HG03565 (cell line): ENCODE measurements around the gene LIN37.

Experiments
- ATAC-seq: cut with Tn5 transposase; IDR thresholded peaks from one replicate; pipeline ENCODE4 v1.9.1; 2021; ENCODE audit warnings: mild to moderate bottlenecking, moderate library complexity; ENCODE audit not compliant: unreplicated experiment

Gene LIN37

DNA sequence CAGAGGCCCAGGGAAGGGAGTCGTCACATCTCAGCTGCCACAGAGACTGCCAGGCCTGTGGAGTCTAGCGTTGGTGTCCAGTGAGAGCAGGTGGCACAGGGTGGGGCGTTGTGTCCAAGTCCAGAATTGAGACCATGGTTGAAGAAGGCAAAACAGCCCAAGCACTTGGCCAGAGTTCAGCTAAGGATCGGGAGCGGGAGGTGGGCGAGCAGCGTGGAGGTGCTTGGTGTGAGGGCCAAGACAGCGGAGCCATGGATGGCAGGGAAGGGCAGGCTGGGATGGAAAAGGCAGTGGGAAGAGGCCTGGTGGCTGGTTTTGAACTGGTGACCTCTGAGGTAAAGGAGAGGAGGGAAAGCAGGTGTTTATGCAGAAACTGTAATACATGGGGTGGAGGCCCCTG lies 14.1 kb upstream of the LIN37 start:
- ATAC-seq = no peak

DNA sequence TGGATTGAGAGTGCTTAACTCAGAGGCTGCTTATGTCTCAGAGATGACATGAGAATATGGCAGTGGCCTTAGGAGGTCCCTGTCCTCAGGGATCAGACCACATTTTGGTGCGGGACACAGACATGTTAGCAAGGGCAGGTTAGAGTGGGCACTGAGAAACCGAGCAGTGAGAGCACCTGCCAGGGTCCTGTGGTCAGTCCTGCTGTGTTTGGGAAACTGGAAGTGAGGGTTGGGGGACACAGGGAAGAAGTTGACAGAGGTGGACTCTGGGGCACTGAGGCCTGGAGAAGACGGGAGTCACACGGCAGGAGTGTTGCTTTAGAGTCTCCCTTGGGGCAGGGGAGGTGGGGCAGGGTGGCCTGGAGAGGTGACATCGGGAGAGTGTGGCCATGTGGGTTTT lies 13.5 kb upstream of the LIN37 start:
- ATAC-seq = no peak

DNA sequence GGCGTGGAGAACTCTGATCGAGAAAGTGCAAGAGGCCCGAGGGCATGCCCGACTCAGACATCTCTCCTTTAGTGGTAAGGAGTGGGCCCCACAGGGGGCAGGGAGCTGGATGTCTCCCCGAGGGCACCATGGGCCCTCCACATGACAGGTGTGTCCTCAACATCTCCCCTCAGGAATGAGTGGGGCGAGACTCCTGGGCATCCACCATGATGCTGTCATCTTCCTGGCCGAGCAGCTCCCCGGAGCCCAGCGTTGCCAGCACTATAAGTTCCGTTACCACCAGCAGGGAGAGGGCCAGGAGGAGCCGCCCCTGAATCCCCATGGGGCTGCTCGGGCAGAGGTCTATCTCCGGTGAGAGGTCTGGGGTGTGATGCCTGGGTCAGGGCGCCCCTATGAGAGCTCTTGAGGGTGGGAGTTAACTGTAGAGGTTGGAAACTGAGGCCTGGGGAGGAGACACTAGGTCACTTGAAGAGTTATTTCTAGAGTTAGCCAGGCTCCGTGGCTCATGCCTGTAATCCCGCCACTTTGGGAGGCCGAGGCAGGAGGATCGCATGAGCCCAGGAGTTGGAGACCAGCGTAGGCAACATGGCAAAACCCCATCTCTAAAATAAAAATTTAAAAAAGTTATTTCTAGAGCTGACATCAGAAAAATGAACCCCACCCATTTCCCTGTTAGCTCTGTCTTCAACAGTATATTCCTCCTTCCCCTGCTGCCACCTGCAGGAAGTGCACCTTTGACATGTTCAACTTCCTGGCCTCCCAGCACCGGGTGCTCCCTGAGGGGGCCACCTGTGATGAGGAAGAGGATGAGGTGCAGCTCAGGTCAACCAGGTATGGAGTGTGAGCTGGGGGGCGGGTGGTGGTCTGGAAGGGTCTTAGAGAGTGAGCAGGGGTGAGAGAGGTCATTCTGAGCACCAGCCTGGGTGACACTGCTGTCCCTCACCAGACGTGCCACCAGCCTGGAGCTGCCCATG lies 11.2 kb upstream of the LIN37 start:
- ATAC-seq = no peak

DNA sequence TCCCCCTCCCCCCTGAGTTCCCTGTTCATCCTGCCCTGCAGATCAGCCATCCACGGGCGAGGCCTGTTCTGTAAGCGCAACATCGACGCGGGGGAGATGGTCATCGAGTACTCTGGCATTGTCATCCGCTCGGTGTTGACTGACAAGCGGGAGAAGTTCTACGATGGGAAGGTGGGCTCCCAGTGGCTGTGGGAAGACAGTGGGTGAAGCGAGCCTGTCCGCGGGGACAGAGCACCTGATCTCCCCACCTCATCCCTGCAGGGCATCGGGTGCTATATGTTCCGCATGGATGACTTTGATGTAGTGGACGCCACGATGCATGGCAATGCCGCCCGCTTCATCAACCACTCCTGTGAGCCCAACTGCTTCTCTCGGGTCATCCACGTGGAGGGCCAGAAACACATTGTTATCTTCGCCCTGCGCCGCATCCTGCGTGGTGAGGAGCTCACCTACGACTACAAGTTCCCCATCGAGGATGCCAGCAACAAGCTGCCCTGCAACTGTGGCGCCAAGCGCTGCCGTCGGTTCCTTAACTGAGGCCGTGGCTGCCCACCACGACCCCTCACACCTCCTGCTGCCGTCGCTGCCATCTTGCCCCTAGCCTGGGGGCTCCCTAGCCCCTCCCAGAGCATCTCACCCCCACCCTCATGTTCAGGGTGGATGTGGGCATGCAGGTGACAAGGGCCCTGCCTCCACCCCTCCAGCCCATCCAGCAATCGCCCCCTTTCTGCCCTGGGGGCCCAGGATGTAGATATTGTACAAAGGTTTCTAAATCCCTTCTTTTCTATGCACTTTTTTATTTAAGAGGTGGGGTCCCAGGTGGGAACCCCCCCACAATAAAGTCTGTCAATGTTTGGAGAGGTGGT lies 10.1 kb upstream of the LIN37 start:
- ATAC-seq = no peak

DNA sequence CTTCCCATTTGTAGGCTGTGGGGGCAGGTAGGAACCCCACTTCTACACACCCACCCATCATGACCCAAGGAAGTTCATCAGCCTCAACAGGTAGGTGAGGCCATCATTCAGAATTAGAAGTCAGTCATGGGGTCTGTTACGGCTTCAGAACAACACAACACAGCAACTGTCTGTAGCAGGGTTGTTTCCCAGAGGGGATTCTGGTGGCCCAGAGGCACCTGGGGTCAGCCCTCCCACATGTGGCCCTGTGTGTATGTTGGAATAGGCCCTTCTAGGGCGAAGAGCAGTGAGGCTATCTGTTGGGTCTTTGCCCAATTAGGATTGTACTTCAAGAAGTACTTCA lies 9.5 kb upstream of the LIN37 start:
- ATAC-seq = no peak

DNA sequence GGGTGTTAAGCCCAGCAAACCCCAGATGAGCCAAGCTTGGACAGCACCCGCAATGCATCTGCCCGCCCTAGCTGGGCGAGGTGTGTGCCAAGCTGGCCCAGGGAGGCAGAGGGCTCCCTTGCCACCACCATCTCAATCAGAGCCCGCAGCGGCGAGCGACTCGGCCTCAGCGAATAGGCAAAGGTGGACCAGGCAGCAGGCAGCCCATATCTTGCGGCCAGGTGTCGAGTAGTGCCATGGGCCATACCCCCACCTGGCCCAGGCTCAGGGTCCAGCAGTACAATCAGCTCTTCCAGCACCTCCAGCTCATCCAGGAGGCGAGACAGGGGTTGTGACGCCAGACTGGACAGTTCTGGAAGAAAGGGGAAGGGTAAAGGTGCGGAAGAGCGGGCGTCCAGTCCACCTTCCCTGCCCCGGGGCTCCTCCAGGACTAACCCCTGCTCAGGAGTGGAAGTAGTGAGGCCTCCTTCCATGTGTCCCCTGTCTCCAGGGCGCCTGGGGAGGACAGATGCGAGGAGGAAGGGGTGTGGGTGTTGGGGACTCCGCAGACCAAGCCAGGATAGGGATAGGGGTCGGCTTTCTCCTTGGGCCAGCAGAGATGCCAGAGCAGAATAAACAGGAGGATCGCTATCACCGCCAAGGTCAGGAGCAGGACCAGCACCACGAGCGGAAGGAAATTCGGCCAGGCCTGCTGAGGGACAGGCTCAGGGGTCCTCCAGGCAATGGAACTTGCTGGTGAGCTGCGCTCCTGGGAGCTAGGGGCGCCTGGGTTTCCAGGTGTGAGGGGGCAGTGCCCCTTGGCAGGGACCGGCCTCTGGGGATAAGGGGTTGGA lies 8.9 kb upstream of the LIN37 start:
- no peak for ATAC-seq

DNA sequence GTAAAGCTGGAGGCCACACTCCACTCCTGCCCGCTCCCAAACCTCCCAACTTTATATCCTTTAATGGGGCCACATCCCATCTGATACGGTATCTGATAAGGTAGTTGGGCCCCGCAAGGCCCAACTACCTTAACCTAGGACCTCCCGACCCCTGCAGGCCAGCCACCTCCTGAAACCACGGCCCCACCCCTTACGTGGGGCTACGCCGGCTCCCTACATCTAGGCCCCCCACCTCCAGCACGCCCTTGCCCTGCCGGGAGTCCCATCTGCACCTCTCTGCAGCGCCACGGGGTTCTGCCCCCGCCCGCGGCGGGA lies 8.3 kb upstream of the LIN37 start:
- no peak for ATAC-seq

DNA sequence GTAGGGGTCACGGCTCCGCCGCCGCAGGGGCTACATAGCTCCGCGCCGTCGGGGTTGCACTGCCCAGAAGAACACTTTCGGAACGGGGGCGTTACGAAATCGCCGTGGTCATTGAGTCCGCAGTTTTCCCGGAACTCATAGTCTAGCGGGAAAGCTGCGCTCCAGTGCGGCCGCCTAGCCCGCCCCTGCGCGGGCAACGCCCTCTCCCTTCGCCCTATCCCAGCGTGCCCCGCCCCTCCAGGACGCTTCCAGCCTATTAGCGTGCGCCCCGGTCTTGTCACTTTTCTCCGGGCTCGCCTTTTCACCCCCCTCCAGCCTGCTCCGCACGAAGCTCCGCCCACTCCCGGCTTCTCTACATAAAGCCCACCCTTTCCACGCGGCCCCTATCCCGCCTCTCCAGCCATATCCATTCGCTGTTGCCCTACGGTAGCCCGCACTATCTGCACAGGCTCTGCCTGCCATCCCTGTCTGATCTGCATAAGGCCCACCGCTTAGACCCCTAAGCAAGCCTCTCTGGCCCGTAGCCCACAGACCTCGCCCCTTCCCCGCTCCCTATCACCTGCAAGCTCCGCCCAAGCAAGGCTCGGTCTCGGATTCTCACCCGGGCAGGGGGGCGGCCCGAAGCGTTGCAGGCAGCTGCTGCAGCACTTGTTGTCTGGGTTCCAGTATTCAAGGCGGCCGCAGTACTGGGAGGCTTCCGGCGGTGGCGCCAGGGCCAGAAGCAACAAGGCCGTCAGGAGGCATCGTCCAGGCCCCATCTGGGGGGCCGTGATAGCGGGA lies 7.8 kb upstream of the LIN37 start:
- ATAC-seq = peak; percentile 33

DNA sequence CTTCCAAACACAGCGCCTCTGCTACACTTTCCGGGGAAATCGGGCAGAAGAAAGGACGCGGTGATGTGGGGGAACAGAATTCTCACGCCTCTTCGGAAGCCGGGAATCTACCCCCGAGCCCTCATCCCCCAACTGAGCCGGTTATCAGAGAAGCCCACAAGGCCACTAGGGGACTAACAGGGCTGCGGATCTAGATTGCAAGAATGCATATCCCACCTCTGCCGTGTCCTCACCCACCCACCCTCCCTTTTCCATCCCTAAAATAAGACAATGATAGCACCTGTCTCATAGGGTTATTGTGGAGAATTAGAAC lies 7.2 kb upstream of the LIN37 start:
- ATAC-seq = no peak

DNA sequence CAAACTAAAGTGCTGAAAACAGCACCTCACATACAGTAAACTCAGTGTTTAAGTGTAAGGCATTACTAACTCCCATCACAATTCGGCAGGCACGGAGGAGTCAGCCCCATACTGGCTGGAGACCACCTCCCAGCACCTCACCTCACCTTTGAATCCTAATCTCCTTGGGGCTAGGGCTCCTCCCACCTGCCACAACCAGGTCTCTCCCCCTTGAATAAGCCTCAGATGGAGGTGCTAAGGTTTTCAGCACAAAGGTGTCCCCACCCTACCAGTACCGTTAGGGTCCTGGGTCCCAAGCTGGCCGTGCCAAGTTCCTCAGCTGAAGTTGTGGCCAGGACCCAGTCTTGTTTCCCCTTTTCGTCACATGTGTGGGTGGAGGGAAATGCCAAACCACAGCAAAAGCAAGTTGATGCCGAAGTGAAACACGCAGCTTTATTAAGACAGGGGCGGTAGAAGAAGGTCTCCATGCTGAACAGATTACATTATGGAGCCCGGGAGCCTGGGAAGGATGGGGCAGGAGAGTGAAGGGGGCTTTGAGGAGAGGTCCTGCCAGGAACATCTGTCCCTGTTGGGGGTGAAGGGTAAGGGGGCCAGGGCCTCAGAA lies 6.2 kb upstream of the LIN37 start, which contains the start of gene IGFLR1:
IGFLR1 (minus strand) TSS at position 332 of the 604 bp plus-strand sequence. CDS start 1,272 bp downstream, outside the sequence.
- ATAC-seq = no peak

DNA sequence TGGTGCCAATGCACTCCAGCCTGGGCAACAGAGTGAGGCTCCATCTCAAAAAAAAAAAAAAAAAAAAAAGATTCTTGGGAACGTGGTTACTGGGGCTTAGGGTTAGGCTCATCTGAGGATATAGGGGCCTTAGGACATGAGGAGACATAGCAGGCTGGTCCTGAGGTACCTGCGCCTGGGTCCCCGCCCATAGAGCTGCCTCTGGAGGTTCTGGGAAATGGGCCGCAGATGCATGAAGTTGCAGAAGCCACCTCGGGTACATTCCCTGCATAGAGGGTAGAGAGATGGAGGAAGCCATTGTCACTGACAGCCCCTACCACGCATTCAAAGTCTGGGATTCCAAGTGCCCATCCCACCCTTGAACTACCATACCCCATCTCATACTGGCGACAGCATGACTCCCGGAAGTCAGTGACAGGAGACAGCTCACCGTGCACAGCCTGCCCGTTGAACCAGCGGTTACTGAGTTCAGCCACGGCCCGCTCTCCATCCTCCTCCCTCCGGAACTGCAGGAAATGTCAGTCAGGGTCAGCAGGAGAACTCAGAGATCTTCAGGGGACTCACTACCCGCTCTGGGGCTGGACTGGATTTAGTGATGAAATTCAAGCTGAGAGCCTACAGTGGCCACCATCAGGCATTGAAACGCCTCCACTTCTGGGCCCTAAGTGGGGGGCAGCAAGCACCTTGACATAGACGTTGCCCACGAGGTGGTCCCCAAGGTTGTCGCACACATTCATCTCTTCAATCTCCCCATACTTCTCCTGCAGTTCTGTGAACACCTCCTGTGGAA lies 4.5 kb upstream of the LIN37 start:
- no peak for ATAC-seq

DNA sequence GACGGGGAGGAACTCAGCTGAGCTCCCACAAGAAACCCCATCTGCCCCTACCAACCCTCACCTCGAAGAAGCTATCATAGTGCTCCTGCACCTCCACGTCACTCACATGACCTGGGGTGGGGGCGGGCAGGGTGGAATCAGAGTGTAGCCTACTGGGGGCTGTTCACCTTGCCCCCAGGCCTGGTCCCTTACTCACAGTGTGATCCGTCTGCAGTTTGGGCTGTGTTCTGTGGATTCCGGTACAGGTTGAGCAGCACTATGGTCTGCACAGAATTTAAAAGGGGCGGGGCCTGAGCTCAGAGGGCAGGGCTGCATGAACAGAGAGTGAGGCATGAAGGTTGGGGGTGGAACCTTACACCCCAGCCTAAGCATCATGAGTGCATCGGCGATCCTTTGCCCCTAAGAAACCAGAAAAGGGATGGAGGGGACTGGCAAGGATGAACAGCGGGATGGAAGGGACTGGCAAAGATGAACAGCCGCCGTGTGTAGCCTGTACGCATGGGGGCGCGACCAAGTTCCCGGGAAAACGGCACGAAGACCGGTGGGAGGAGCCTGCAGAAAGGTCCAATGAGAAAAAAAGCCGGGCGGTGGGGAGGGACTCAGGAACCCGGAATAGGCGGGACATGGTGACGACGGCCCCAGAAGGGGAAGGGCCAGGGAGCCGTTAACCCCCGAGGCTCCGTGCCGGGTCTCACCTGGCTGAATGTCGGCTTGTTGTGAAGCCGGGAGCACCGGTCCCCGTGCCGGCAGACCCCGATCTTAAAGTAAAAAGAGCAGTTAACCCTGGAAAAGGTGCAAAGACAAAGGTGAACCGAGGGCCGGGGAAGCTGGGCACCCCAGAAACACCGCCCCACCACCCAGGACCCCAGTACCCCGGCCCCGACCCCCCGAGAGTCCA lies 3.7 kb upstream of the LIN37 start:
- no peak for ATAC-seq

DNA sequence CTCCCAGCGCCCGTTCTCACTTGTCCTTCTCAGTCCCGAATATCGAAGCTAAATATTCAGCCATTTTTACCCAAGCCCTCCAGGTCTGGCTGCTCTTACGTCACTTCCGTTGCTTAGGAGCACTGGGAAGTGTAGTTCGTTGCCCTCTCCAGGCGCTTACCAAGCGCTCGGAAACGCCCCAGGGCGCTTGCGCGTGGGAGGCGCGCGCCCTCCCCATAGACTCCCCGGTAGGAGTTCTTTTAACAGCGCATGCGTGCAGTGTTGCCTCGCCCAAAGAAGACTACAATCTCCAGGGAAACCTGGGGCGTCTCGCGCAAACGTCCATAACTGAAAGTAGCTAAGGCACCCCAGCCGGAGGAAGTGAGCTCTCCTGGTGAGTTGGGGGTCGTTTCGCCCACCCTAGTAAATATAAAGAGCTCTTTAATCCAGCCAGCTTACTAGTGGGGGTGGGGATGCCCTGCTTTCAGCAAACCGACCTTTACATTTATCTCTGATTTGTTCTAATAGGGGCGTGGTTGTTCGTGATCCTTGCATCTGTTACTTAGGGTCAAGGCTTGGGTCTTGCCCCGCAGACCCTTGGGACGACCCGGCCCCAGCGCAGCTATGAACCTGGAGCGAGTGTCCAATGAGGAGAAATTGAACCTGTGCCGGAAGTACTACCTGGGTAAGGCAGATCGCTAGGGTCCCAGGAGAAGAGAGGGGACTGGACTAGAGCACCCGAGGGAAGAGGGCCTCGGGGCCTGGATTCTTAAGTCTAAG lies 2.9 kb upstream of the LIN37 start, which contains the start of the genes PSENEN and U2AF1L4:
PSENEN (plus strand) TSS at position 324 of the 759 bp plus-strand sequence; CDS start at position 604, 280 bp downstream.
U2AF1L4 (minus strand) TSS at position 91 of the 759 bp plus-strand sequence; CDS start at position 64, 27 bp downstream.
- peak; percentile 38 for ATAC-seq

DNA sequence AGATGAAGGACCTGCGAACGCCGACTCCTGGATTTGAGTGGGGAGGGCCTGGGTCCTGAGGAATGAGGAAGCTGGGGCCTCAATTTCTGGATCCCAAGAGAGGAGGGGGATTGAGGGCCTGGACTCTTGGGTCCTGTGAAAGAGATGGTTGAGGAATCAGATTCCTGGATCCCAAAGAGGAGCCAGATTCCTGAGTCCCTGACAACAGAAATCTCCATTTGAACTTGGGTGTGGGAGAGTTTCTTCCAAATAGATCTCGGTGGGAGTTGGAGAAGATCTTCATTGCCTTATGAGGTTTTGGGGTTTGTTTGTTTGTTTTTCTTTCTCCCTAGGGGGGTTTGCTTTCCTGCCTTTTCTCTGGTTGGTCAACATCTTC lies 2.3 kb upstream of the LIN37 start:
- ATAC-seq = no peak

DNA sequence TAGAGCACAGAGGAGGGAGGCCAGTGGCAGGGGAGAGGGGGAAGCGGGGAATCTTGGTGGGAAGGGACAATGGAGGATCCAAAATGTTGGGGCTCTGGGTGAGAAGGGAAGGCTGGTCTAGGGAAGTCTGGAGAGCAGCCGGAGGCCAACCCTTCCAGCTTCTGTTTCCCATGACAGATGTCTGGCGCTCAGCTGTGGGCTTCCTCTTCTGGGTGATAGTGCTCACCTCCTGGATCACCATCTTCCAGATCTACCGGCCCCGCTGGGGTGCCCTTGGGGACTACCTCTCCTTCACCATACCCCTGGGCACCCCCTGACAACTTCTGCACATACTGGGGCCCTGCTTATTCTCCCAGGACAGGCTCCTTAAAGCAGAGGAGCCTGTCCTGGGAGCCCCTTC lies 1.8 kb upstream of the LIN37 start:
- no peak for ATAC-seq

DNA sequence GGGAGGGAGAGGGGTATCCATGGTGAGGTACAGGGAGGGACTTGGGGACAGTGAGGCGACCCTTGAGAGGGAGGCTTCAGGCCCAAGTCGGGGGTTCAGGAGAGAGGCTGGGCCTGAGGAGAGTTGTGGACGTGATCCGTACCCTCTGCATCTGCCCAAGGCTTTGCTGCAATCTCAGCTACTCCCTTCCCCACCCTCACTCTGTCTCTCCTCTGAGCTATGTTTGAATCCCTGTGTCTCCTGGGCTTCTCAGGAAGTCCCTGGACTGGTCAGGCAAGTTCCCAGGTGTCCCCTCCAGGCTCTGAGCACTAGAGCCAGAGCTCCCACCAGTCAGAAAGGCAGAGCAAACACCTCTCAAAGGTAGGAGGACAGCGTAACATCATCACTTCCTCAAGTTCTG lies 1.8 kb downstream of the LIN37 start:
- ATAC-seq = no peak
